ENCODE measurements around the gene CDYL. TPM values are rescaled to one million over a fixed set of nuclear protein-coding genes. Genes with fewer than 3 reads are reported as not detected.

Gene CDYL
- polyA plus RNA-seq, 1 of the 3 experiments (the other 2 are of a cell fraction) = 13.3 TPM

DNA sequence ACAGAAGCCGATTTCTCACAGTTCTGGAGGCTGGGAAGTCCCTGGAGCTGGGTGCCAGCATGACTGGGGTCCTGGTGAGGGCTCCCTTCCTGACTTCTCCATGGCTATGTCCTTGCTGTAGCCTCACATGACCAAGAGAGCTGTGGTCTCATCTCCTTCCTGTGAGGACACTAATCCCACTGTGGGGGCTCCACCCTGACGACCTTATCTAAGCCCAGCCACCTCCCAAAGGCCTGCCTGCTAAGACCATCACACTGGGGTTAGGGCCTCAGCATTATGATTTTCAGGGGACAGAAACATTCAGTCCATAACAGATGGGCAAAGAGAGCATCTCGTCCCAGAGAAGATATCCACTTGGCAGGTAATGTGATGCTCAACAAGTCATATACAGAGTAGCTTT is 210.8 kb downstream of the CDYL start:
- Histone ChIP-seq H3F3A (replicated peaks; ENCODE audit: insufficient read depth) (peaks cover 3% of the 10 kb centered on the region), H3K9ac (no peak overlapping the region), H3K4me2 (no peak overlapping the region), H3K27me3 (ENCODE audit: insufficient read depth) (no peaks in the 10 kb centered on the region), H3K9me3 (no peaks in the 10 kb centered on the region), H3K27ac (ENCODE audit: low read depth in 2 of 2, low read length in 1 of 2) (no peak overlapping the region), H3K9me2 (no peaks in the 10 kb centered on the region), H3K4me1 (ENCODE audit: control insufficient read depth in 1 of 2, insufficient read depth in 2 of 2, low read depth in 1 of 2, low read length in 1 of 2) (peaks cover 0 to 2% of the 10 kb centered on the region in 2 experiments; a peak in 1 of 4 replicates), H3K4me3 (ENCODE audit: low read depth in 2 of 2, low read length in 1 of 2) (no peak overlapping the region), H3K36me3 (replicated peaks in 1 of 2; ENCODE audit: control insufficient read depth in 1 of 2, insufficient read depth in 2 of 2, low read length in 1 of 2) (no peaks in the 10 kb centered on the region), H3K79me2 (ENCODE audit: insufficient read depth) (no peaks in the 10 kb centered on the region), H2AFZ (ENCODE audit: low read depth) (no peak overlapping the region), H4K20me1 (ENCODE audit: insufficient read depth) (no peaks in the 10 kb centered on the region)
- ChIA-PET CTCF (no interaction called here), POLR2A (no interaction called here)
- no peak for TF ChIP-seq YY1 (IDR thresholded peaks at IDR 0.05; ENCODE audit: low read depth)
- DNase-seq = no peak
- 18% methylated on average over 3 of the region's 3 CpGs for WGBS (ENCODE audit: low lambda C conversion rate)

DNA sequence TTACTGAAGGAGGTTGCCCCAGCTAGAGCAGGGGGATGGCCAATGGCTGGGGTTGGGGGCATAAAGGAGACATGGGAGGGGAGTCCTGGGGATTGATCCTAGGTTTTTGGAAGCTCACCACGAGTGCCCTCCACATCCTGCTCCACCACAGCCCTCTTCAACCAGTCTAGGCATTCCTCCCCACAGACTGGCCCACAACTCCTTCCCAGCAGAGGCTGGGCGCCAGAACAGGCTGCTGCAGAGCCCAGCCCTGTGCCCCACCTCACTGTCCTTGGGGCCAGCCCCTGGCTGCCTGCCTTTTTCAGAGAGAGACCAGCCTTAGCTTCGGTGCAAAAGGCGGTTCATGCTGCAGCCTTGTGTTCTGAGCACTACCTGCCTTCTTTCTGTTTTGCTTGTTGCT is 211.2 kb downstream of the CDYL start:
- Histone ChIP-seq H3K9me3 (no peaks in the 10 kb centered on the region), H3K4me1 (ENCODE audit: control insufficient read depth in 1 of 2, insufficient read depth in 2 of 2, low read depth in 1 of 2, low read length in 1 of 2) (no peaks in the 10 kb centered on the region; a peak in 1 of 4 replicates), H3K9me2 (no peaks in the 10 kb centered on the region), H3K79me2 (ENCODE audit: insufficient read depth) (no peaks in the 10 kb centered on the region), H3K27ac (ENCODE audit: low read depth in 2 of 2, low read length in 1 of 2) (no peak overlapping the region), H4K20me1 (ENCODE audit: insufficient read depth) (no peaks in the 10 kb centered on the region), H3K9ac (no peak overlapping the region), H3K27me3 (ENCODE audit: insufficient read depth) (no peaks in the 10 kb centered on the region), H3K36me3 (replicated peaks in 1 of 2; ENCODE audit: control insufficient read depth in 1 of 2, insufficient read depth in 2 of 2, low read length in 1 of 2) (no peaks in the 10 kb centered on the region), H3K4me2 (no peak overlapping the region), H3K4me3 (ENCODE audit: low read depth in 2 of 2, low read length in 1 of 2) (no peak overlapping the region), H2AFZ (ENCODE audit: low read depth) (no peak overlapping the region), H3F3A (replicated peaks; ENCODE audit: insufficient read depth) (peaks cover 3% of the 10 kb centered on the region)
- ChIA-PET CTCF (no interaction called here), POLR2A (no interaction called here)
- no peak for DNase-seq
- TF ChIP-seq, protein P1, sequence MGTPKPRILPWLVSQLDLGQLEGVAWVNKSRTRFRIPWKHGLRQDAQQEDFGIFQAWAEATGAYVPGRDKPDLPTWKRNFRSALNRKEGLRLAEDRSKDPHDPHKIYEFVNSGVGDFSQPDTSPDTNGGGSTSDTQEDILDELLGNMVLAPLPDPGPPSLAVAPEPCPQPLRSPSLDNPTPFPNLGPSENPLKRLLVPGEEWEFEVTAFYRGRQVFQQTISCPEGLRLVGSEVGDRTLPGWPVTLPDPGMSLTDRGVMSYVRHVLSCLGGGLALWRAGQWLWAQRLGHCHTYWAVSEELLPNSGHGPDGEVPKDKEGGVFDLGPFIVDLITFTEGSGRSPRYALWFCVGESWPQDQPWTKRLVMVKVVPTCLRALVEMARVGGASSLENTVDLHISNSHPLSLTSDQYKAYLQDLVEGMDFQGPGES (IDR thresholded peaks at IDR 0.05; ENCODE audit: low read depth, low read length) = no peak
- no peak for TF ChIP-seq RXRA (IDR thresholded peaks at IDR 0.05; ENCODE audit: borderline replicate concordance, low read depth)
- no peak for TF ChIP-seq CHD2 (IDR thresholded peaks at IDR 0.05; ENCODE audit: low read length, partially characterized antibody)
- TF ChIP-seq RFX5 (IDR thresholded peaks at IDR 0.05; ENCODE audit: low read length) = no peak
- TF ChIP-seq, protein P2, sequence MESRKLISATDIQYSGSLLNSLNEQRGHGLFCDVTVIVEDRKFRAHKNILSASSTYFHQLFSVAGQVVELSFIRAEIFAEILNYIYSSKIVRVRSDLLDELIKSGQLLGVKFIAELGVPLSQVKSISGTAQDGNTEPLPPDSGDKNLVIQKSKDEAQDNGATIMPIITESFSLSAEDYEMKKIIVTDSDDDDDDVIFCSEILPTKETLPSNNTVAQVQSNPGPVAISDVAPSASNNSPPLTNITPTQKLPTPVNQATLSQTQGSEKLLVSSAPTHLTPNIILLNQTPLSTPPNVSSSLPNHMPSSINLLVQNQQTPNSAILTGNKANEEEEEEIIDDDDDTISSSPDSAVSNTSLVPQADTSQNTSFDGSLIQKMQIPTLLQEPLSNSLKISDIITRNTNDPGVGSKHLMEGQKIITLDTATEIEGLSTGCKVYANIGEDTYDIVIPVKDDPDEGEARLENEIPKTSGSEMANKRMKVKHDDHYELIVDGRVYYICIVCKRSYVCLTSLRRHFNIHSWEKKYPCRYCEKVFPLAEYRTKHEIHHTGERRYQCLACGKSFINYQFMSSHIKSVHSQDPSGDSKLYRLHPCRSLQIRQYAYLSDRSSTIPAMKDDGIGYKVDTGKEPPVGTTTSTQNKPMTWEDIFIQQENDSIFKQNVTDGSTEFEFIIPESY (IDR thresholded peaks at IDR 0.05; ENCODE audit: borderline replicate concordance, low read depth) = no peak
- TF ChIP-seq ELF1 (IDR thresholded peaks at IDR 0.05) = no peak
- no peak for TF ChIP-seq EP300 (IDR thresholded peaks at IDR 0.05; ENCODE audit: borderline replicate concordance in 1 of 2, low read depth in 1 of 2, low read length in 1 of 2)
- TF ChIP-seq, protein P3, sequence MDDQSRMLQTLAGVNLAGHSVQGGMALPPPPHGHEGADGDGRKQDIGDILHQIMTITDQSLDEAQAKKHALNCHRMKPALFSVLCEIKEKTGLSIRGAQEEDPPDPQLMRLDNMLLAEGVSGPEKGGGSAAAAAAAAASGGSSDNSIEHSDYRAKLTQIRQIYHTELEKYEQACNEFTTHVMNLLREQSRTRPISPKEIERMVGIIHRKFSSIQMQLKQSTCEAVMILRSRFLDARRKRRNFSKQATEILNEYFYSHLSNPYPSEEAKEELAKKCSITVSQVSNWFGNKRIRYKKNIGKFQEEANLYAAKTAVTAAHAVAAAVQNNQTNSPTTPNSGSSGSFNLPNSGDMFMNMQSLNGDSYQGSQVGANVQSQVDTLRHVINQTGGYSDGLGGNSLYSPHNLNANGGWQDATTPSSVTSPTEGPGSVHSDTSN (IDR thresholded peaks at IDR 0.05) = no peak
- no peak for TF ChIP-seq FOXM1 (IDR thresholded peaks at IDR 0.05; ENCODE audit: low read depth)
- TF ChIP-seq FOSL2 (IDR thresholded peaks at IDR 0.05; ENCODE audit: borderline replicate concordance, low read depth) = no peak
- no peak for TF ChIP-seq POLR2AphosphoS5 (IDR thresholded peaks at IDR 0.05; ENCODE audit: low read depth, low read length)
- TF ChIP-seq, protein P4, sequence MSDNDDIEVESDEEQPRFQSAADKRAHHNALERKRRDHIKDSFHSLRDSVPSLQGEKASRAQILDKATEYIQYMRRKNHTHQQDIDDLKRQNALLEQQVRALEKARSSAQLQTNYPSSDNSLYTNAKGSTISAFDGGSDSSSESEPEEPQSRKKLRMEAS (IDR thresholded peaks at IDR 0.05; ENCODE audit: low read depth) = no peak
- TF ChIP-seq, protein P5, sequence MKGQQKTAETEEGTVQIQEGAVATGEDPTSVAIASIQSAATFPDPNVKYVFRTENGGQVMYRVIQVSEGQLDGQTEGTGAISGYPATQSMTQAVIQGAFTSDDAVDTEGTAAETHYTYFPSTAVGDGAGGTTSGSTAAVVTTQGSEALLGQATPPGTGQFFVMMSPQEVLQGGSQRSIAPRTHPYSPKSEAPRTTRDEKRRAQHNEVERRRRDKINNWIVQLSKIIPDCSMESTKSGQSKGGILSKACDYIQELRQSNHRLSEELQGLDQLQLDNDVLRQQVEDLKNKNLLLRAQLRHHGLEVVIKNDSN (IDR thresholded peaks at IDR 0.05; ENCODE audit: borderline replicate concordance, low read depth) = no peak
- TF ChIP-seq YY1 (IDR thresholded peaks at IDR 0.05; ENCODE audit: low read depth) = no peak
- TF ChIP-seq EZH2phosphoT487 (IDR thresholded peaks at IDR 0.05; ENCODE audit: borderline replicate concordance, low read depth) = no peak
- WGBS (ENCODE audit: low lambda C conversion rate) = 65% methylated on average over 4 of the region's 4 CpGs
